Measurements from ENCODE around the gene RRAGC. TPM values are rescaled to one million over a fixed set of nuclear protein-coding genes. Genes with fewer than 3 reads are reported as not detected.
"Not testable (repeated sequence)": the region's sequence is repeated elsewhere in the genome, so short reads cannot be mapped to it uniquely, and the experiment has no call there.

Gene RRAGC
- total and polyA plus RNA-seq, 9 of the 15 experiments (the other 6 are each of a cell fraction or from before 2014, with no cell fraction given) = 3.9 to 16.9 (median 10.9) TPM

DNA sequence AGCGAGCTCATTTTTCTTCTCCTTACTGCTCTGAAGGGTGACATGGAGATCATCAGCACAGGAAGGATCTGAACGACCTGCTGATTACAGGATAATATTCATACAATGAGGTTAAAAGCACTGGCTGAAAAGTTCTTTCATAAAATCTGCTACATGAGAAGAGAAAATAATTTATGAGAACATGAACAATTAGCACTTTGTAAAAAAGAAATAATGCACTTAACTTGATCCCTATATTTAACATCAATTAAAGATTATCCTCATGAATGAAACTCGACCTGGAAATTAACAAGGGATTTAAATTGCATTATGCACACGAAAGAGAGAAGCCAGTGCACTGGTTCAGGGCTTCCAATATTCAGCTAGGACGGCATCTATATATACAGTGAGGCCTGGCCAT is 46.6 kb downstream of the RRAGC start:
- H3K4me1 ChIP-seq (replicated peaks in 1 of 2; ENCODE audit: control insufficient read depth in 2 of 2, insufficient read depth in 2 of 2, low read length in 2 of 2) = peaks cover 21 to 32% of the 10 kb centered on the region in 2 experiments
- intact Hi-C loops (cut with micrococcal nuclease) = loop anchor here (10.0 kb wide), 1 partner anchor 68 kb away; no protein-coding TSS in a partner anchor
- TF ChIP-seq ZNF764 (CRISPR knock-in tag; IDR thresholded peaks at IDR 0.05; ENCODE audit: low read depth) = no peak
- TF ChIP-seq SMARCA4 (IDR thresholded peaks at IDR 0.05) = no peak
- no peaks in the 10 kb centered on the region for H3K9me1 ChIP-seq (ENCODE audit: control insufficient read depth, insufficient read depth, low read length)
- in situ Hi-C loops (cut with MboI) = no loop called here
- no peak overlapping the region for H2AFZ ChIP-seq (ENCODE audit: low read depth, low read length)
- no peak overlapping the region for H3K4me2 ChIP-seq (ENCODE audit: insufficient read depth, low read length)
- CTCF ChIA-PET (ENCODE audit: low intra/inter-chr PET ratio) = no interaction called here
- 47% methylated on average over 5 of the region's 5 CpGs for WGBS (ENCODE audit: insufficient coverage, low coverage, missing lambda C conversion rate)
- H3K4me3 ChIP-seq = no peak overlapping the region
- FAIRE-seq = no peak
- no peak for ATAC-seq
- H3K36me3 ChIP-seq (ENCODE audit: control insufficient read depth, insufficient read depth, low read length) = no peaks in the 10 kb centered on the region
- peaks cover 21% of the 10 kb centered on the region for H3K9me3 ChIP-seq (replicated peaks; ENCODE audit: control insufficient read depth, insufficient read depth, low read depth, low read length)
- no peak overlapping the region for H3K9ac ChIP-seq (ENCODE audit: insufficient read depth in 1 of 2, low read depth in 2 of 2, low read length in 2 of 2)
- POLR2A ChIA-PET = interaction anchor here (1.4 kb wide), 1 partner anchor 11 kb away, joined by 4 read pairs; no protein-coding TSS in a partner anchor
- no peaks in the 10 kb centered on the region for H3K79me2 ChIP-seq (ENCODE audit: control insufficient read depth, insufficient read depth, low read length)
- DNase-seq (ENCODE audit: extremely low read depth in 1 of 4, low spot score in 3 of 4) = no peak
- no peaks in the 10 kb centered on the region for H4K20me1 ChIP-seq (replicated peaks; ENCODE audit: control insufficient read depth, insufficient read depth, low read length)
- no peaks in the 10 kb centered on the region for H3K27me3 ChIP-seq (ENCODE audit: control insufficient read depth in 2 of 2, insufficient read depth in 2 of 2, low read length in 2 of 2)
- BruUV-seq (replicated peaks) = no TSS peak
- H3K27ac ChIP-seq (ENCODE audit: extremely low read depth, low read depth, low read length) = no peak overlapping the region

- H3K9ac ChIP-seq (ENCODE audit: insufficient read depth in 1 of 2, low read depth in 2 of 2, low read length in 2 of 2); H3K4me3 ChIP-seq; H3K36me3 ChIP-seq (ENCODE audit: control insufficient read depth, insufficient read depth, low read length); H3K27ac ChIP-seq (ENCODE audit: extremely low read depth, low read depth, low read length); FAIRE-seq; DNase-seq (ENCODE audit: extremely low read depth in 1 of 4, low spot score in 3 of 4); in situ Hi-C loops (cut with MboI); H4K20me1 ChIP-seq (replicated peaks; ENCODE audit: control insufficient read depth, insufficient read depth, low read length); BruUV-seq (replicated peaks); H3K9me1 ChIP-seq (ENCODE audit: control insufficient read depth, insufficient read depth, low read length); ATAC-seq; H3K27me3 ChIP-seq (ENCODE audit: control insufficient read depth in 2 of 2, insufficient read depth in 2 of 2, low read length in 2 of 2); CTCF ChIA-PET (ENCODE audit: low intra/inter-chr PET ratio); H3K79me2 ChIP-seq (ENCODE audit: control insufficient read depth, insufficient read depth, low read length); H3K4me2 ChIP-seq (ENCODE audit: insufficient read depth, low read length); H3K9me3 ChIP-seq (replicated peaks; ENCODE audit: control insufficient read depth, insufficient read depth, low read depth, low read length); H2AFZ ChIP-seq (ENCODE audit: low read depth, low read length): not testable (repeated sequence)
- intact Hi-C loops (cut with micrococcal nuclease) = loop anchor here (10.0 kb wide), 1 partner anchor 67 kb away; no protein-coding TSS in a partner anchor
- POLR2A ChIA-PET = interaction anchor here (0.5 kb wide), 1 partner anchor 16 kb away, joined by 3 read pairs; no protein-coding TSS in a partner anchor
- peaks cover 14 to 20% of the 10 kb centered on the region in 2 experiments for H3K4me1 ChIP-seq (replicated peaks in 1 of 2; ENCODE audit: control insufficient read depth in 2 of 2, insufficient read depth in 2 of 2, low read length in 2 of 2)
- 42% methylated on average over 2 of the region's 4 CpGs for WGBS (ENCODE audit: insufficient coverage, low coverage, missing lambda C conversion rate)
Measured at GRCh38 chr1:38811466-38811865, 48.1 kb downstream of the RRAGC start.
